H1 (cell line): ENCODE results near the gene IGSF23. TPM values are rescaled to one million over a fixed set of nuclear protein-coding genes. Genes with fewer than 3 reads are reported as not detected.

Source experiments
- CTCF ChIA-PET: fragments of 300-600 bp; sonication (Branson Sonifier 250); formaldehyde crosslinking; loops from one replicate; lab custom pipeline; 2021; ENCODE audit not compliant: partially characterized antibody; lab: Charles Lee
- POLR2A ChIA-PET: fragments of 300-600 bp; sonication (Branson Sonifier 250); formaldehyde crosslinking; loops from one replicate; lab custom pipeline; 2021; ENCODE audit warnings: inconsistent platforms; ENCODE audit not compliant: partially characterized antibody; lab: Charles Lee
- DNase-seq, 2 experiments: peaks; one replicate each; pipeline versions ENCODE4 v3.0.0 to v3.0.0-alpha.2; 2010 to 2022; ENCODE audit warnings: low spot score in 2 of 2, low read depth in 1 of 2, mixed read lengths in 1 of 2
- FAIRE-seq: peaks from 2 replicates; lab custom pipeline; 2011; peaks lifted over from hg19 to GRCh38; lab: Jason Lieb, UNC
- H2AFZ ChIP-seq: 2 replicates; pipeline ENCODE4 v1.8.1; 2012; ENCODE audit warnings: low read length, inconsistent platforms
- H2AK5ac ChIP-seq: 2 replicates; pipeline ENCODE4 v1.6.1; 2013; ENCODE audit warnings: low read depth, low read length
- H2BK120ac ChIP-seq: replicated peaks from 2 replicates; pipeline ENCODE3; 2013; ENCODE audit warnings: low read depth, low read length, inconsistent platforms
- H2BK12ac ChIP-seq: 2 replicates; pipeline ENCODE4 v1.6.1; 2013; ENCODE audit warnings: low read depth, low read length
- H2BK15ac ChIP-seq: 2 replicates; pipeline ENCODE4 v1.6.1; 2013; ENCODE audit warnings: low read length
- H2BK20ac ChIP-seq: 2 replicates; pipeline ENCODE4 v1.6.1; 2013; ENCODE audit warnings: low read length
- H2BK5ac ChIP-seq: 2 replicates; pipeline ENCODE4 v1.6.1; 2013; ENCODE audit warnings: low read depth, low read length
- H3K14ac ChIP-seq: 2 replicates; pipeline ENCODE4 v1.6.1; 2013; ENCODE audit warnings: inconsistent platforms; ENCODE audit not compliant: insufficient read length
- H3K18ac ChIP-seq: 2 replicates; pipeline ENCODE4 v1.6.1; 2013; ENCODE audit warnings: low read length; ENCODE audit errors: extremely low read depth
- H3K23ac ChIP-seq: 2 replicates; pipeline ENCODE4 v1.6.1; 2013; ENCODE audit warnings: inconsistent platforms; ENCODE audit not compliant: insufficient read length
- H3K23me2 ChIP-seq: 2 replicates; pipeline ENCODE4 v1.6.1; 2013; ENCODE audit warnings: low read depth, low read length
- H3K27ac ChIP-seq: 2 replicates; pipeline ENCODE4 v1.6.1; 2011; ENCODE audit warnings: low read depth, low read length, inconsistent platforms
- H3K27me3 ChIP-seq, 4 experiments: replicated peaks in 1 of 4; 1 replicate in 1 of 4; 2 replicates in 3 of 4; pipeline versions ENCODE4 v1.6.1 to v1.8.1; 2011 to 2013; ENCODE audit warnings: low read length in 3 of 4, mild to moderate bottlenecking in 3 of 4, inconsistent platforms in 2 of 4, mixed read lengths in 2 of 4, moderate library complexity in 1 of 4; ENCODE audit not compliant: control insufficient read depth in 3 of 4, insufficient read depth in 3 of 4; ENCODE audit errors: extremely low read depth in 1 of 4
- H3K36me3 ChIP-seq, 4 experiments: 2 replicates each; pipeline versions ENCODE4 v1.6.1 to v1.8.1; 2011 to 2013; ENCODE audit warnings: mild to moderate bottlenecking in 4 of 4, low read length in 3 of 4, moderate library complexity in 2 of 4, control low read depth in 1 of 4, inconsistent platforms in 1 of 4; ENCODE audit not compliant: insufficient read depth in 4 of 4, control insufficient read depth in 2 of 4
- H3K4ac ChIP-seq: replicated peaks from 2 replicates; pipeline ENCODE3; 2013; ENCODE audit warnings: low read length, low read depth, mixed read lengths, inconsistent platforms; ENCODE audit not compliant: insufficient read length
- H3K4me1 ChIP-seq, 4 experiments: replicated peaks in 1 of 4; 1 replicate in 1 of 4; 2 replicates in 3 of 4; pipeline versions ENCODE4 v1.6.1 to v1.8.1; 2011 to 2013; ENCODE audit warnings: low read length in 3 of 4, inconsistent platforms in 2 of 4, mixed read lengths in 1 of 4; ENCODE audit not compliant: insufficient read depth in 4 of 4, control insufficient read depth in 3 of 4
- H3K4me2 ChIP-seq, 2 experiments: 2 replicates each; pipeline versions ENCODE4 v1.6.1 to v1.8.1; 2011 to 2013; ENCODE audit warnings: low read depth in 2 of 2, low read length in 2 of 2, control low read depth in 1 of 2, inconsistent platforms in 1 of 2, mild to moderate bottlenecking in 1 of 2; ENCODE audit not compliant: insufficient read depth in 1 of 2
- H3K4me3 ChIP-seq, 4 experiments: fragments of 200-600, 300-600 bp in 1 of 4; sonication (generic), shearing (Covaris generic), sonication (Bioruptor Twin) in 1 of 4; 2 replicates each; pipeline versions ENCODE4 v1.5.1 to v1.8.1; 2011 to 2016; ENCODE audit warnings: low read length in 4 of 4, low read depth in 3 of 4, control low read depth in 2 of 4, inconsistent platforms in 2 of 4, mild to moderate bottlenecking in 2 of 4, mixed read lengths in 1 of 4, moderate library complexity in 1 of 4; ENCODE audit not compliant: insufficient read depth in 2 of 4; ENCODE audit errors: extremely low read depth in 1 of 4
- H3K56ac ChIP-seq: replicated peaks from 2 replicates; pipeline ENCODE3; 2013; ENCODE audit warnings: low read depth, mild to moderate bottlenecking, mixed read lengths, low read length, inconsistent platforms; ENCODE audit not compliant: insufficient read length
- H3K79me1 ChIP-seq: 2 replicates; pipeline ENCODE4 v1.6.1; 2013; ENCODE audit warnings: low read depth, low read length, control low read depth
- H3K79me2 ChIP-seq, 2 experiments: 2 replicates each; pipeline versions ENCODE4 v1.6.1 to v1.8.1; 2012 to 2013; ENCODE audit warnings: low read length in 2 of 2, mild to moderate bottlenecking in 2 of 2, inconsistent platforms in 1 of 2; ENCODE audit not compliant: insufficient read depth in 2 of 2, control insufficient read depth in 1 of 2
- H3K9ac ChIP-seq, 4 experiments: replicated peaks in 1 of 4; 1 replicate in 1 of 4; 2 replicates in 3 of 4; pipeline versions ENCODE4 v1.6.1 to v1.8.1; 2011 to 2013; ENCODE audit warnings: low read depth in 3 of 4, low read length in 3 of 4, control low read depth in 2 of 4, mild to moderate bottlenecking in 2 of 4, moderate library complexity in 2 of 4, inconsistent platforms in 1 of 4; ENCODE audit errors: extremely low read depth in 1 of 4
- H3K9me3 ChIP-seq, 2 experiments: 2 replicates each; pipeline versions ENCODE4 v1.6.1 to v1.8.1; 2012 to 2013; ENCODE audit warnings: mild to moderate bottlenecking in 2 of 2, moderate library complexity in 2 of 2, control low read depth in 1 of 2, inconsistent platforms in 1 of 2, low read depth in 1 of 2, low read length in 1 of 2, mixed read lengths in 1 of 2; ENCODE audit not compliant: insufficient read depth in 2 of 2
- H4K20me1 ChIP-seq, 2 experiments: replicated peaks in 1 of 2; 2 replicates each; pipeline versions ENCODE3 to v1.8.1; 2011 to 2013; ENCODE audit warnings: inconsistent platforms in 2 of 2, low read length in 2 of 2, mild to moderate bottlenecking in 1 of 2; ENCODE audit not compliant: insufficient read depth in 2 of 2, control insufficient read depth in 1 of 2
- H4K5ac ChIP-seq: 2 replicates; pipeline ENCODE4 v1.6.1; 2013; ENCODE audit warnings: low read length, low read depth, mixed read lengths, inconsistent platforms; ENCODE audit not compliant: insufficient read length
- H4K8ac ChIP-seq: 2 replicates; pipeline ENCODE4 v1.8.0; 2013; ENCODE audit warnings: mild to moderate bottlenecking, moderate library complexity, low read length, inconsistent platforms; ENCODE audit not compliant: insufficient read depth; ENCODE audit errors: extremely low read depth
- H4K91ac ChIP-seq: replicated peaks from 2 replicates; pipeline ENCODE3; 2013; ENCODE audit warnings: low read length, mixed read lengths, inconsistent platforms; ENCODE audit not compliant: insufficient read length
- ATF2 ChIP-seq: IDR thresholded peaks from 2 replicates; pipeline ENCODE4 v1.6.1; 2012; ENCODE audit warnings: low read length, inconsistent platforms
- BACH1 ChIP-seq: IDR thresholded peaks from 2 replicates; pipeline ENCODE4 v1.6.1; 2012; ENCODE audit warnings: low read length, improper control_type of control experiment
- CEBPB ChIP-seq: IDR thresholded peaks from 2 replicates; pipeline ENCODE4 v1.6.1; 2012; ENCODE audit warnings: low read depth, low read length
- E2F6 ChIP-seq: IDR thresholded peaks from 2 replicates; pipeline ENCODE4 v1.6.1; 2012; ENCODE audit warnings: inconsistent platforms
- EZH2 ChIP-seq: fragments of 200-600 bp; sonication (generic); IDR thresholded peaks from 2 replicates; pipeline ENCODE4 v1.7.1; 2012; ENCODE audit warnings: low read depth, mild to moderate bottlenecking, moderate library complexity, low read length, inconsistent platforms; ENCODE audit not compliant: severe bottlenecking
- MAFK ChIP-seq: IDR thresholded peaks from 2 replicates; pipeline ENCODE4 v1.6.1; 2012; ENCODE audit warnings: low read depth, mild to moderate bottlenecking, improper control_type of control experiment, low read length
- POLR2AphosphoS5 ChIP-seq: IDR thresholded peaks from 2 replicates; pipeline ENCODE4 v1.6.1; 2011; ENCODE audit warnings: low read depth, low read length
- RNF2 ChIP-seq: fragments of 200-900, 300-1000 bp; sonication (generic); IDR thresholded peaks from 2 replicates; pipeline ENCODE4 v1.7.1; 2016; ENCODE audit warnings: borderline replicate concordance, low read depth, mild to moderate bottlenecking, antibody characterized with exemption, low read length; ENCODE audit not compliant: poor library complexity, severe bottlenecking; ENCODE audit errors: missing control alignments
- SP1 ChIP-seq: IDR thresholded peaks from 2 replicates; pipeline ENCODE4 v1.6.1; 2011; ENCODE audit warnings: low read depth, low read length
- TCF12 ChIP-seq: IDR thresholded peaks from 2 replicates; pipeline ENCODE4 v1.6.1; 2011; ENCODE audit warnings: low read depth, mild to moderate bottlenecking, low read length
- WGBS, 2 experiments: shearing (Covaris generic) in 1 of 2; methylation state at CpG; one replicate each; pipeline versions ENCODE4 v1.1.6 to v1.1.7; 2013 to 2015; ENCODE audit warnings: low lambda C conversion rate in 2 of 2, mixed read lengths in 2 of 2, inconsistent platforms in 1 of 2, low coverage in 1 of 2, missing lambda C conversion rate in 1 of 2; ENCODE audit not compliant: insufficient replicate concordance in 2 of 2, insufficient coverage in 1 of 2, insufficient read length in 1 of 2; ENCODE audit errors: extremely low coverage in 1 of 2, missing lambda C conversion rate in 1 of 2; 5-methylcytosine and 5-hydroxymethylcytosine counted together
- polyA plus RNA-seq, 7 experiments: library from polyadenylated mRNA; depleted of rRNA in 3 of 7; stranded (reverse) in 5 of 7; unstranded in 2 of 7; fragments of >200 nt in 5 of 7; fragments of 200-250 nt in 2 of 7; gene quantifications; 1 replicate in 5 of 7; 2 replicates in 1 of 7; 4 replicates in 1 of 7; pipeline versions ENCODE4 v1.2.1 to v1.2.3, GENCODE V29; 2011 to 2013; ENCODE audit warnings: missing spikeins in 2 of 7, mixed read lengths in 2 of 7
- total RNA-seq: library from RNA; stranded (reverse); fragmentation: NEBNext Ultra II Directional; extraction: Animal tissue kit (Norgen Biotek cat#: 25700); gene quantifications from 2 replicates; pipeline ENCODE4 v1.2.1, GENCODE V29; 2021

IGSF23 gene
- total and polyA plus RNA-seq, 2 of the 8 experiments (the other 6 are each of a cell fraction or from before 2014, with no cell fraction given) = not detected

GRCh38 chr19:44683434-44684210 lies 70.3 kb downstream of the IGSF23 start:
- no peaks in the 10 kb centered on the region for H4K20me1 ChIP-seq
- no peak for TF ChIP-seq BACH1
- no peak for TF ChIP-seq RNF2
- TF ChIP-seq E2F6 = no peak
- no peak for TF ChIP-seq ATF2
- TF ChIP-seq EZH2 = no peak
- TF ChIP-seq CEBPB = no peak
- TF ChIP-seq POLR2AphosphoS5 = no peak
- no peak for TF ChIP-seq SP1
- no peak for TF ChIP-seq TCF12
- TF ChIP-seq MAFK = no peak

More at GRCh38 chr19:44683434-44684210, 70.3 kb downstream of the IGSF23 start:
- Histone ChIP-seq H3K23ac (no peak overlapping the region), H2BK12ac (peak overlapping the region; percentile 75; the same call in 1 of the 2 replicates), H4K8ac (no peak overlapping the region), H3K27ac (no peak overlapping the region), H3K9ac (no peak overlapping the region), H3K4me3 (no peak overlapping the region), H4K5ac (no peak overlapping the region), H3K4ac (no peak overlapping the region), H2BK120ac (no peak overlapping the region), H3K9me3 (no peaks in the 10 kb centered on the region), H2AFZ (no peak overlapping the region), H2BK15ac (no peak overlapping the region), H4K91ac (no peak overlapping the region), H3K14ac (no peak overlapping the region), H3K36me3 (no peaks in the 10 kb centered on the region), H3K4me2 (no peak overlapping the region), H3K56ac (no peak overlapping the region), H2BK20ac (no peak overlapping the region), H2BK5ac (no peak overlapping the region), H3K18ac (no peak overlapping the region), H3K23me2 (no peaks in the 10 kb centered on the region), H3K4me1 (no peaks in the 10 kb centered on the region; a peak in 1 of 7 replicates), H2AK5ac (no peak overlapping the region), H3K27me3 (no peaks in the 10 kb centered on the region), H3K79me1 (no peaks in the 10 kb centered on the region; the same call in 1 of the 2 replicates), H3K79me2 (no peaks in the 10 kb centered on the region)
- CTCF ChIA-PET = interaction anchor here (0.7 to 2.2 kb wide), 6 partner anchors 11 to 99 kb away, joined by 3 to 8 read pairs (median 4); no protein-coding TSS in a partner anchor
- POLR2A ChIA-PET = interaction anchor here (0.6 to 0.9 kb wide), 2 partner anchors 11 to 215 kb away, joined by 3 read pairs; no protein-coding TSS in a partner anchor
- FAIRE-seq (no peak), DNase-seq (no peak)
- 75% methylated on average over 8 of the region's 9 CpGs; no CpG with 5 or more reads in 1 of the 2 experiments for WGBS, 2 experiments
